OCI-LY1 (cell line): ENCODE measurements around the gene NOSTRIN.

Source experiments
- H2AFZ ChIP-seq: fragments of 200-600 bp; sonication (generic), shearing (Covaris generic); 2 replicates; pipeline ENCODE4 v1.6.0; 2014; ENCODE audit warnings: antibody characterized with exemption, mild to moderate bottlenecking, low read length
- H3F3A ChIP-seq: fragments of 200-600 bp; sonication (generic), shearing (Covaris generic); 2 replicates; pipeline ENCODE4 v1.6.0; 2014; ENCODE audit warnings: mild to moderate bottlenecking, antibody characterized with exemption, low read length, moderate library complexity; ENCODE audit not compliant: insufficient read depth
- H3K27ac ChIP-seq: fragments of 200-600 bp; sonication (generic); 2 replicates; pipeline ENCODE4 v1.5.1; 2014; ENCODE audit warnings: low read length, mixed run types, mild to moderate bottlenecking, low read depth; ENCODE audit not compliant: poor library complexity, severe bottlenecking
- H3K27me3 ChIP-seq: fragments of 200-600 bp; sonication (generic); 2 replicates; pipeline ENCODE4 v1.6.0; 2014; ENCODE audit warnings: antibody characterized with exemption, mild to moderate bottlenecking, low read length, moderate library complexity; ENCODE audit not compliant: insufficient read depth
- H3K36me3 ChIP-seq: fragments of 200-600 bp; sonication (generic); 2 replicates; pipeline ENCODE4 v1.6.1; 2014; ENCODE audit warnings: mild to moderate bottlenecking, antibody characterized with exemption, low read length, moderate library complexity, mixed read lengths; ENCODE audit not compliant: insufficient read depth
- H3K4me1 ChIP-seq: fragments of 200-600 bp; sonication (generic); 2 replicates; pipeline ENCODE4 v1.5.1; 2014; ENCODE audit warnings: mild to moderate bottlenecking, low read length, moderate library complexity; ENCODE audit not compliant: insufficient read depth, severe bottlenecking
- H3K4me2 ChIP-seq: fragments of 200-600 bp; sonication (generic), shearing (Covaris generic); 2 replicates; pipeline ENCODE4 v1.6.1; 2014; ENCODE audit warnings: low read length
- H3K4me3 ChIP-seq: fragments of 200-600 bp; sonication (generic); 2 replicates; pipeline ENCODE4 v1.5.1; 2014; ENCODE audit warnings: low read length, low read depth, mild to moderate bottlenecking, mixed read lengths; ENCODE audit not compliant: poor library complexity, severe bottlenecking
- H3K79me2 ChIP-seq: fragments of 200-600 bp; shearing (Covaris generic); 2 replicates; pipeline ENCODE4 v1.6.1; 2016; ENCODE audit warnings: mixed run types, low read length, mixed read lengths; ENCODE audit not compliant: insufficient read depth
- H3K9ac ChIP-seq: fragments of 200-600 bp; sonication (generic), shearing (Covaris generic); 2 replicates; pipeline ENCODE4 v1.6.1; 2014; ENCODE audit warnings: mild to moderate bottlenecking, low read length, mixed read lengths
- H3K9me2 ChIP-seq: fragments of 200-600 bp; sonication (generic), shearing (Covaris generic); 2 replicates; pipeline ENCODE4 v1.6.1; 2014; ENCODE audit warnings: low read depth, mild to moderate bottlenecking, low read length, mixed read lengths
- H3K9me3 ChIP-seq: fragments of 200-600 bp; shearing (Covaris generic); 2 replicates; pipeline ENCODE4 v1.6.1; 2014; ENCODE audit warnings: low read length, mixed read lengths
- H4K20me1 ChIP-seq: fragments of 200-600 bp; sonication (generic), shearing (Covaris generic); 2 replicates; pipeline ENCODE4 v1.6.0; 2016; ENCODE audit warnings: mild to moderate bottlenecking, low read length; ENCODE audit not compliant: insufficient read depth
- EZH2 ChIP-seq: fragments of 200-600 bp; sonication (generic), shearing (Covaris generic); IDR thresholded peaks from 2 replicates; pipeline ENCODE4 v1.8.0; 2017; ENCODE audit warnings: borderline replicate concordance, mixed run types, mild to moderate bottlenecking, antibody characterized with exemption, low read length, moderate library complexity, mixed read lengths
- TF ChIP-seq, protein P1 (sequence below): fragments of 200-600 bp; sonication (generic), shearing (Covaris generic); IDR thresholded peaks from 2 replicates; pipeline ENCODE4 v1.5.1; 2017; ENCODE audit warnings: mild to moderate bottlenecking, antibody characterized with exemption, low read length, moderate library complexity, mixed read lengths

NOSTRIN gene

DNA sequence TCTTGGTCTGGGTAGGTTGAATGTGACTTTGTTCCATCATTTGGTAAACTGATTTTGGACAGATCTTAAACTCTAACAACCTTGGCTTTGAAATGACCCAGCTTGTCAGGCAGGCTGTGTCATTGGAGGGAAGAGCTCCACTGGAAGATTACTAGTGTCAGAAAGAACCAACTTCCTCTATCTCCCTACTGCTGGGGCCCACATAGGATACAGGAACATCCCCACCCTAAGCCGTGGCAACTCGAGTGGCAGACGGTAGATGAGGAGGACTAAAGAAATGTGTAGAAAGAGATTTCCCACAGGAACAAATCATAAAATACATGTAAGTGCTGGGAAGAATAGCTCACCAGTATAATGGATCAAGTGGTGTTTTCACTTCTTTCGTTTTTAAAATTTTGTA lies 94.3 kb downstream of the NOSTRIN start:
- TF ChIP-seq, protein P1, sequence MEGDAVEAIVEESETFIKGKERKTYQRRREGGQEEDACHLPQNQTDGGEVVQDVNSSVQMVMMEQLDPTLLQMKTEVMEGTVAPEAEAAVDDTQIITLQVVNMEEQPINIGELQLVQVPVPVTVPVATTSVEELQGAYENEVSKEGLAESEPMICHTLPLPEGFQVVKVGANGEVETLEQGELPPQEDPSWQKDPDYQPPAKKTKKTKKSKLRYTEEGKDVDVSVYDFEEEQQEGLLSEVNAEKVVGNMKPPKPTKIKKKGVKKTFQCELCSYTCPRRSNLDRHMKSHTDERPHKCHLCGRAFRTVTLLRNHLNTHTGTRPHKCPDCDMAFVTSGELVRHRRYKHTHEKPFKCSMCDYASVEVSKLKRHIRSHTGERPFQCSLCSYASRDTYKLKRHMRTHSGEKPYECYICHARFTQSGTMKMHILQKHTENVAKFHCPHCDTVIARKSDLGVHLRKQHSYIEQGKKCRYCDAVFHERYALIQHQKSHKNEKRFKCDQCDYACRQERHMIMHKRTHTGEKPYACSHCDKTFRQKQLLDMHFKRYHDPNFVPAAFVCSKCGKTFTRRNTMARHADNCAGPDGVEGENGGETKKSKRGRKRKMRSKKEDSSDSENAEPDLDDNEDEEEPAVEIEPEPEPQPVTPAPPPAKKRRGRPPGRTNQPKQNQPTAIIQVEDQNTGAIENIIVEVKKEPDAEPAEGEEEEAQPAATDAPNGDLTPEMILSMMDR, result no peak
- no peak for TF ChIP-seq EZH2
- no peak overlapping the region for H3K27ac ChIP-seq

DNA sequence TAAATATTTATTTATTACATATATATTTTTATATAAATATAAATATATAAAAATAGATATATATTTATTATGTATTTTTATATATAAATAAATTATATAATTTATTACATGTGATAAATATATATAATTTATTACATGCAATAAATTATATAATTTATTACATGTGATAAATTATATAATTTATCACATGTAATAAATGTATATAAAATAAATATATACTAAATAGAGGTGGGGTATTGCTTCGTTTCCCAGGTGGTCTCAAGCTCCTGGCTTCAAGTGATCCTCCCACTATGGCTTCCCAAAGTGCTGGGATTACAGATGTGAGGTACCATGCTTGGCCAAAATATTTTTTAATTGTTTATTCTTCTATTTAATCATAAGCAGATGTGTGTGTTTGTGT lies 95.0 kb downstream of the NOSTRIN start:
- no peak overlapping the region for H3K9ac ChIP-seq
- no peaks in the 10 kb centered on the region for H3K9me2 ChIP-seq
- H3K4me2 ChIP-seq, result no peak overlapping the region
- H3K36me3 ChIP-seq, result no peaks in the 10 kb centered on the region
- no peak for TF ChIP-seq EZH2
- TF ChIP-seq, protein P1, result no peak
- no peak overlapping the region for H3K27ac ChIP-seq
- H3K79me2 ChIP-seq, result no peaks in the 10 kb centered on the region
- no peaks in the 10 kb centered on the region for H3K9me3 ChIP-seq
- H3K4me3 ChIP-seq, result no peak overlapping the region
- H3K27me3 ChIP-seq, result no peaks in the 10 kb centered on the region
- H4K20me1 ChIP-seq, result no peaks in the 10 kb centered on the region
- no peaks in the 10 kb centered on the region for H3K4me1 ChIP-seq
- no peak overlapping the region for H2AFZ ChIP-seq
- H3F3A ChIP-seq, result no peaks in the 10 kb centered on the region

More for the DNA sequence above, 94.3 kb downstream of the NOSTRIN start:
- Histone ChIP-seq H3K27me3 (no peaks in the 10 kb centered on the region), H3K4me3 (no peak overlapping the region), H3K36me3 (no peaks in the 10 kb centered on the region), H2AFZ (no peak overlapping the region), H4K20me1 (no peaks in the 10 kb centered on the region), H3K79me2 (no peaks in the 10 kb centered on the region), H3K9me2 (no peaks in the 10 kb centered on the region), H3K9ac (no peak overlapping the region), H3K9me3 (no peaks in the 10 kb centered on the region), H3K4me2 (no peak overlapping the region), H3K4me1 (no peaks in the 10 kb centered on the region), H3F3A (no peaks in the 10 kb centered on the region)

DNA sequence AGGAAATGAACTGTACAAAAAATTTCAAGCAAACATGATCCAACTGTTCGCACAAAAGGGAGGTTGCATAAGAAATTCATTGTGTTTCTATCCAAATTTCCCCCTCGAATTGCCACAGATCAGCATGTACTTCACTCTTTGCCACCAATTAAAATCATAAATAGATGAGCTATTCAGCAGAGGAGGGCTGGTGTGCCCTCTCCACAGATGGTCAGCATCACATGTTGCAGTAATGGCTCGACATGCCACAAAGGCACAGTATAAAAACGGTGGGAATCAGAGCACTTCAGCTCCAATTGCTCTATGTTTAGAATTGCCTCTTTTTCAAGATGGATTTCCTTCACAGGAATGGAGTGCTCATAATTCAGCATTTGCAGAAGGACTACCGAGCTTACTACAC lies 98.6 kb downstream of the NOSTRIN start, which contains the start of gene G6PC2:
TSS of gene G6PC2 (plus strand) at position 289 of the 400 bp plus-strand sequence. CDS start at position 330, 41 bp downstream.
- no peak within 1 kb of the TSS for H3K4me3 ChIP-seq
- H4K20me1 ChIP-seq, result no peaks in the 10 kb centered on the region
- H2AFZ ChIP-seq, result no peak within 1 kb of the TSS
- H3K4me2 ChIP-seq, result no peak within 1 kb of the TSS
- H3K27ac ChIP-seq, result no peak within 1 kb of the TSS
- no peak within 1 kb of the TSS for H3K9ac ChIP-seq
- no peaks in the 10 kb centered on the region for H3K4me1 ChIP-seq
- no peaks in the 10 kb centered on the region for H3K79me2 ChIP-seq
- H3F3A ChIP-seq, result no peaks in the 10 kb centered on the region
- no peaks in the 10 kb centered on the region for H3K9me2 ChIP-seq
- TF ChIP-seq, protein P1, result no peak
- no peak for TF ChIP-seq EZH2
- no peaks in the 10 kb centered on the region for H3K9me3 ChIP-seq
- no peaks in the 10 kb centered on the region for H3K36me3 ChIP-seq
- H3K27me3 ChIP-seq, result no peaks in the 10 kb centered on the region
